ENCODE measurements around the gene GZMH.
"Not testable (repeated sequence)": the region's sequence is repeated elsewhere in the genome, so short reads cannot be mapped to it uniquely, and the experiment has no call there.

GZMH gene, protein sequence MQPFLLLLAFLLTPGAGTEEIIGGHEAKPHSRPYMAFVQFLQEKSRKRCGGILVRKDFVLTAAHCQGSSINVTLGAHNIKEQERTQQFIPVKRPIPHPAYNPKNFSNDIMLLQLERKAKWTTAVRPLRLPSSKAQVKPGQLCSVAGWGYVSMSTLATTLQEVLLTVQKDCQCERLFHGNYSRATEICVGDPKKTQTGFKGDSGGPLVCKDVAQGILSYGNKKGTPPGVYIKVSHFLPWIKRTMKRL

DNA sequence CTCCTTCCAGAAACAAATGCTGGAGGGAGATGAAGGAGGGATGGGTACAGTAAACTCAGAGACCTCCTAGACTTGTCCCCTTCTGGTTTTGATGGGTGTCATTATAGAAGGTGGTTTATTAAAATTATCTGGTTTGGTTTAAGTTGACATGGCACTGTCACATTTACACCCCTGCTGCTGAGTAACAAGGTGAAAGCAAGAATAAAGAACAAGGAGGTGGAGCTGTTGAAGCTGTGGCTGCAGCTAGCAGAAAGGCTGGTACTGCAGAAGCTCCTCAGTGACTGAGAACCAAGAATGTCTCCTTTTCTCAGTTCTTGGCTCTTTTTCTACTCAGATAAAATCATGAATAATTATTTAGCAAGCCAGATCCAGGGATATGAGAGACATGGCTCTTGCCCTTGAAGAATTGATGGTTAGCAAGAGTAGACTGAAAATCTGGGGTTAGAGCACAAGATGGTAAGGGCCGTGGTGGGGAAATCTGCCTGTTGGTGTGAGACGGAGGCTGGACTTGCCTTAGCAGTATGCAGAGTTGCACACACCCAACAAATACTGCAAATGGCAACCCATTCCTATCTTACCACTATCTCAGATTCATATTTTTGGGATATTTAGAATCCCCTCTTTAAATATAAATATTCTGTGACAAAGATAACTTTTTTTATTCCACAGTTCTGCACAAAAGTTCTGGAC is at the start of gene GZMH:
Gene GZMH, minus strand, starts transcription at position 31 of the 690 bp plus-strand sequence. CDS start 72 bp downstream, outside the sequence.
- peak; percentile 56 for DNase-seq (ENCODE audit: low spot score)

DNA sequence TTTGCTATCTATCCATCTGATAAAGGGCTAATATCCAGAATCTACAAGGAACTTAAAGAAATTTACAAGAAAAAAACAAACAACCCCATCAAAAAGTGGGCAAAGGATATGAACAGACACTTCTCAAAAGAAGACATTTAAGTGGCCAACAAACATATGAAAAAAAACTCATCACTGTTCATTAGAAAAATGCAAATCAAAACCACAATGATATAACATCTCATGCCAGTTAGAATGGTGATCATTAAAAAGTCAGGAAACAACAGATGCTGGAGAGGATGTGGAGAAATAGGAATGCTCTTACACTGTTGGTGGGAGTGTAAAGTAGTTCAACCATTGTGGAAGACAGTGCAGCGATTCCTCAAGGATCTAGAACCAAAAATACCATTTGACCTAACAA is 38.9 kb upstream of the GZMH start:
- not testable (repeated sequence) for DNase-seq (ENCODE audit: low spot score)

DNA sequence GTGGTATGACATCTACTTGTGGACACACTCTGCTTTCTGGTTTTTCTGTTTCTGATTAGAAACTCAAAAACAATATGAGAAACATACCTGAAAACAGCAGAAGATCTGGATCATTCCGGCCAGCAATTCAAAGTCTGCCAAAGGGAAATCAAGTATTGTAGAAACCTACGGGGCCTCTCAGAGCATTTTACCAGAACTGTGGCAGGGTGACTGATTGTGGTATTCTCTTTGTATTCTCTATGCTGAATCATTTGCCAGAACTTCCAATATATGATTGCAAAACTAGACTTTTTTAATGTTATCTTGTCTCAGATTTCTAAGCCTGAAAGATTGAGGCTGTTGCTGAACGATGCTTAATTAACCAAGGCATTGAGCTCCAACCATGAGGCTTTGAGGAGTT is 30.4 kb upstream of the GZMH start:
- no peak for DNase-seq (ENCODE audit: low spot score)

DNA sequence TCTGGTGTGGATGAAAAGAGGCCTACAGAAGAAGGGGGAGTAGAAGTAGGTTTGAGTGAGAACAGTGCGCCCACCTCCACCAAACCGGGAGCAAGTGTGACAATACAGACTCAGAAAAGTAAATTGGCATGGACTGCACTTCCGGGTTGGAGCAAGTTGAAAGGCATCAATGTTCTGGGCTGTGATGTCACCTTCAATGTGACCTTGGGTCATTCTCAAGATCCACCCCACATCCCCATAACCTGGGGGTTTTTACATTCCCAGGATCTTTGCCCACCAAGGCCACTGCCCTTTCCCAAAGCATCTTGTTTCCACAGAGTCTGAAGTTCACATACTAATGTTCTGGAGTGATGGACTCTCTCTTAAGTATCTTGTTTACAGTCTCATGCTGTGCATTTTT is 29.8 kb upstream of the GZMH start:
- DNase-seq (ENCODE audit: low spot score) = no peak

DNA sequence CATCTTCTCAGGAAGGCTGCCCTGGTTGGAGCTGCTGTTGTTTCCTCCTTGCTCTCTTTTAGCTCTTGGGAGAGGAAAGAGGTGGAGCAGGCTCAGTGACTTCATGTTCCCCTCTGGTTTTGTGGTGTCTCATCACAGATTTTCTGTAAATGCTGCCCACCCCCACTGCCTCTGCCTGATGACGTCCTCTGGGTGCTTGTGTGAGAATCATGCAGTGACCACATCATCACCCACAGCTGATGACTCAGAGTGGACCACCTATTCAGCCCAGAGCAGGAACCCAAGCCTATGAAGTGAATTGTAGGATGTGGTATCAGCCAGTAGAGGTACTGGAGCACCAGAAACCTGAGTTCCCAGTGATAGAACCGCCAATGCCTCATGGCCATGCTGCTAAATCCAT is 24.7 kb upstream of the GZMH start, which contains the start of gene GZMB:
Gene GZMB, minus strand, starts transcription at position 33 of the 400 bp plus-strand sequence. Its CDS starts 30 bp downstream, at position 3.
- peak; percentile 76 for DNase-seq (ENCODE audit: low spot score)

DNA sequence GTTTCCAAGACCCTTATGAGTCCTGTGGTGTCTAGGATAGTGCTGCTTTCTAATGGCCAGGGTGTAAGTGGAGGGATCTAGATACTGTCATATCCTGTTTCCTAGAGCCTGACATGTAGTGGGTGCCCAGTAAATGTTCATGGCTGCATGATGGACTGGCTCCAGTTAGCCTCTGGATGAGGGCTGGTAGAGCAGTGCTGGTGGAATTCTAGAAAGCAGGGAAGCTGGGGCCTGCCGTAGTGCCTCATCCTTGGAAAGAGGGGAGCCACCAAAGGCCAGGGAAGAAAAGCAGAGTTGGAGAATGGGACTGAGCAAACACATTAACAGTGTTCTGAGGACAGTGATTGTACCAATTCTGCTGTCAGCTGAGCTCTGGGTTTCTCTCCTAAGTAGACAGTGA is 23.9 kb upstream of the GZMH start:
- DNase-seq (ENCODE audit: low spot score) = no peak

DNA sequence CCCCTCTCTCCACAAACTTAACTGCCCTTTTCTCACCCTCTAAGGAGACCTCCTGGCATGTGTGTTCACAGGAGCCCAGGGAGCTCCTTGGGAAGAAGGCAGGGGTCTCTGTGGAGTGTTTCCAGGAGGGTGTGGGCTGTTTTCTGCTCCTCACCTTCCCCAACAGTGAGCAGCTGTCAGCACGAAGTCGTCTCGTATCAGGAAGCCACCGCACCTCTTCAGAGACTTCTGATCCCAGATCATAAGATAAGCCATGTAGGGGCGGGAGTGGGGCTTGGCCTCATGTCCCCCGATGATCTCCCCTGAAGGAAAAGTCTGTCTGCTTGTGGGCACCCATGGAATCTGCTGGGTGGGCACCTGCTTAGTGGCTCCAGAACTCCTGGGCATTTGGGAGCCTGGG is 23.3 kb upstream of the GZMH start:
- no peak for DNase-seq (ENCODE audit: low spot score)

DNA sequence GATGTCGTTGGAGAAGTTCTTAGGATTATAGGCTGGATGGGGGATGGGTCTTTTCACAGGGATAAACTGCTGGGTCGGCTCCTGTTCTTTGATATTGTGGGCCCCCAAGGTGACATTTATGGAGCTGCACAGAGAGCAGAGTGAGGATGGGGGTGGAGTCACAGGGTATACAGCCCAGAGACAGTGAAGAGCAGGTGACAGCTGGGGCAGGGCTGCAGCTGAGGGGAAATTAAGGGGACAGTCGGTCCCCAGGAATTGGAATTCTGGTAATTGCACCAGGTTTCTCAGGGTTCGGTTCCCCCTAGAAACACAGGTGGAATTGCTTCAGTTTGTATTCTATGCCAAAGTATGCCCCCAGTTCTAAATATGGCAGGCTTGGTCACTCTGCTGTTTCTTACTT is 22.9 kb upstream of the GZMH start:
- no peak for DNase-seq (ENCODE audit: low spot score)

DNA sequence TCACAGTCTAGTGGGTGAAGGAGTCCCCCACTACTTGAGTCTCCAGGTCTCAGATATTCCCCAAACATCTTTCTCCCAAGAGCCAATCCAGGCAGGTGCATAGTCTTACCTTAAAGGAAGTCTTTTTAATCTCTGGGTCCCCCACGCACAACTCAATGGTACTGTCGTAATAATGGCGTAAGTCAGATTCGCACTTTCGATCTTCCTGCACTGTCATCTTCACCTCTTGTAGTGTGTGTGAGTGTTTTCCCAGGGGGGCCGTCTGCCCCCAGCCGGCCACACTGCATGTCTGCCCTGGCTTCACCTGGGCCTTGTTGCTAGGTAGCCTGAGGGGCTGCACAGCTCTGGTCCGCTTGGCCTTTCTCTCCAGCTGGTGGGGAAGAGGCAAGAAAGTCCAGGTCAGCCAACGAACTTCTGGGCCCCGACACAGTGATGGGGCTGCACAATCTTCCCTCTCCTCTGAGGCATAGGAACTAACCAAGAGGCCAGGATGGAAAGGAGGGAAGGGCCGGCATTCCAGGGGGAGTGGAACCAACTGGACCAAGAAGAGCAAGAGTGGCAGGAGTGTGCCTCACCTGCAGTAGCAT is 22.4 kb upstream of the GZMH start:
- DNase-seq (ENCODE audit: low spot score) = no peak

DNA sequence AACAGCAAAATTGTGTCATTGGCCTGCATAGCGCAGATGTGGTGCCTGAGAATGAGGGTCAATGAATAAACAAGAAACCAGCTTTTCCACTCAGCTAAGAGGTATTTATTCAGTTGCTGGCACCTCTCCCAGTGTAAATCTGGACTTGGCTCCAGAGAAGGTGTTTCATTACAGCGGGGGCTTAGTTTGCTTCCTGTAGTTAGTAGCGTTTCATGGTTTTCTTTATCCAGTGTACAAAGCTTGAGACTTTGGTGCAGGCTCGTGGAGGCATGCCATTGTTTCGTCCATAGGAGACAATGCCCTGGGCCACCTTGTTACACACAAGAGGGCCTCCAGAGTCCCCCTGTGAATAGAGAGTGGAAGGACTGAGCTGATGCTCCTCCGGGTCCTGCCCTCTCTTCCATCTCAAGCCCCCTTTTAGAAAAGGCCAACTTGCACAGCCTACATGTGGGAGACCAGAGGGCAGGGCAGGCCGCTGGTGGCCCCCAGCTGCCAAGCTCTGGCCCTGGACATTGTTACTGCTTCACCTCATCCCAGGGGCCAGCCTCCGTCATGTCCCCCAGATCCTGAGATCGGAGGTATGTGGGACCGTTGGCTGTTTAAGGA is 21.5 kb upstream of the GZMH start:
- no peak for DNase-seq (ENCODE audit: low spot score)

DNA sequence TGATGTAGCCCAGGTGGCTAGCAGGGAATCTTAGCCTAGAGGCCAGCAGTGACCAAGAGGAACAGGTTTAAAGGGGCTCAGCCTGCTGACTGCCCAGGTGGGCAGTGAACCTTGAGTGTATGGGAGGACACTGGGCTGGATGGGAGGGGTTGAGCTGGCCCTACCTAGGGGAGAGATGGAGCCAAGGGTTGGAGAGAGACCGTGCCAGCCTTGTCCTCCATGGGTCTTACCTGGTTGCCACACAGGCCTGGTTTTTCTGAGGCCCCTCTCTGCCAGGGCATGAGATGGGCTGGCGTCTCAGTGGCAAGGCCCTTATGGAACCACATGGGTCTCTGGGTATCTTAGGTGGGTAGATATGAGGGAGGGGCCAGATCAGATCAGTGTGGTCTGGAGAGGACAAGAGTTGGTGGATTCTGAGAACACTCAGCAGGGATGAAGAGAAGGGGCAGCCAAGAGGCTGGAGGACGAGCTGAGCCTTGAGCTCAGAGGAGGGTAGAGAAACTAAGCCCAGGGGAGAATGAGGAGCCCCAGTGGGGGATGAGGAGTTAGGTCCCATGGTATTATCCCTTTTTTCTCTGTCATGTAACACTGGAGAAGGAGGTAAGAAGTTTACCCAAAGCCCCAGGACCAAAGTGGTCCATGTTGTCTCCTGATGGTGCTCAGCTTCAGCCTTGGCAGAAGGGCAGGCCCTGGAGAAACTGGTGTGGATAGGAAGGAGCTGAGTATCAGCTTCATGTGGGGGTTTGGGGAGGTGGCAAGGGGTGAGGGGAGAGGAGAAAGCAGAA is 20.8 kb upstream of the GZMH start:
- no peak for DNase-seq (ENCODE audit: low spot score)

DNA sequence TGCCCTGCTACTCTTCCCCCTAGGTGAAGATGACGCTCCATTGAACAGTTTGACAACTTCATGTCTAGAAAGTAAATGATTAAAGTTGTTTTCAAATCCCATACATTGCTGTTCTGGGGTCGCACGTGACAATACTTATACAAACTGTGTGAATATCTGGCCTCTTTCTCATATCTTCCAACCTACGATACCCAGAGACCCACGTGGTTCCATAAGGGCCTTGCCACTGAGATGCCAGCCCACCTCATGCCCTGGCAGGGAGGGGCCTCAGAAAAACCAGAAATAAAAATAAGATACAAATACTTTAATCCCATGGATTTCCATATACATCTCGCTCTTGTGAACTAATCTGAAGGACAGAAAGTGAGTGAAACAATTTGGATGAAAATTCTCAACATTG is 20.0 kb upstream of the GZMH start:
- no peak for DNase-seq (ENCODE audit: low spot score)

DNA sequence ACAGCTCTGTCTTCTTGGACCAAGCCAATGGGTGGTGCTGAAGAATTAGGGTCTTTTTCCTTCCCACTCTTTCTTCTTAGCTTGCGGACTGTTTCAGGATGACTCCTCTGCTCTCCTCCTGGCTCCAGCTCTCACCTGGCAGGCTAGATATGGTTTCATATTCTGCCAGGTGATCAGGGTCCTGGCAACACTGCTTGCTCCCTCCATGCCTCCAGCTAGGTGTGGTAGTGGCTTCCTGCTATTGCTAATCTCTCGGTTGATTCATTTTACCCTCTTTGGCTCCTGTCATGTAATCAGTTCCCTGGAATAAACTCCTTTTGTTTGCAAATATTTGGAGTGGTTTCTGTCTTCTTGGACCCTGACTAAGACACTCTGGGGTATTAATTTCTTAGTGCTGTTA is 4.3 kb upstream of the GZMH start:
- DNase-seq (ENCODE audit: low spot score) = no peak

DNA sequence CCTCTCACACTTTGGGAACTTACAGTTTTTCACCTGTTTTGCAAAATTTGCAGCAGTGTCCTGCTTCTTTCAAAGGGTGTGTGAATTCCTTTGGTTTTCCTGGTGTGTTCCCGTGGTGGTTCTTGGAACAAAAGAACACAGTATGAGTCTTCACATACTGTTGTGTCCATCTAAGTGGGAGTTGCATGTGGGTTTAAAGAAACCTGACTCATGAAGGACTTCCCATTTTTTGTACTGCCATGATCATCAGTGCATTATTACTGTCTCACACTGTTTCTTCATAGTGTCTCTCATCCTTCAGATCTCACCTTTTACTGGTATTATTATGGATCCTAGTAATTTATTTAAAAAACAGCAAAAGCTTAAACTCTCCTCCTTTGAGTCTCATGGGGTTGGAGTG is 3.8 kb upstream of the GZMH start:
- no peak for DNase-seq (ENCODE audit: low spot score)

DNA sequence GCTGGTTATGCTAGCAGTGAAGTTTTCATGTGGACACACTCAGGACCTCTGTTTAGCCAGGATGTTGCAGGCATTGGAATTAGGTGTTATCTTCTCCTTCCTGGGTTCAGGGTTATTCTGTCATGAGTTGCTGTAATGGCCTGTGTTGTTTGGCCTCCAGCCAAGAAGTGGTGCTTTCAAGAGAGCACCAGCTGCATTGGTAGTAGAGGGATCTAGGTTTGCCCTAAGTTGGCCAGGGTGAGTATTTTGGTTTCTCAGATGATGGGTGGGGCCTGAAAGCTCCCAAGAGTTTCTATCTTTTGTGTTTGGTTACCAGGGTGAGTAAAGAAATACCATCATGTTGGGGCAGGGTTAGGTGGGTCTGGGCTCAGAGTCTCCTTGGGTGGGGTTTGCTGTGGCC is 2.7 kb upstream of the GZMH start:
- no peak for DNase-seq (ENCODE audit: low spot score)

DNA sequence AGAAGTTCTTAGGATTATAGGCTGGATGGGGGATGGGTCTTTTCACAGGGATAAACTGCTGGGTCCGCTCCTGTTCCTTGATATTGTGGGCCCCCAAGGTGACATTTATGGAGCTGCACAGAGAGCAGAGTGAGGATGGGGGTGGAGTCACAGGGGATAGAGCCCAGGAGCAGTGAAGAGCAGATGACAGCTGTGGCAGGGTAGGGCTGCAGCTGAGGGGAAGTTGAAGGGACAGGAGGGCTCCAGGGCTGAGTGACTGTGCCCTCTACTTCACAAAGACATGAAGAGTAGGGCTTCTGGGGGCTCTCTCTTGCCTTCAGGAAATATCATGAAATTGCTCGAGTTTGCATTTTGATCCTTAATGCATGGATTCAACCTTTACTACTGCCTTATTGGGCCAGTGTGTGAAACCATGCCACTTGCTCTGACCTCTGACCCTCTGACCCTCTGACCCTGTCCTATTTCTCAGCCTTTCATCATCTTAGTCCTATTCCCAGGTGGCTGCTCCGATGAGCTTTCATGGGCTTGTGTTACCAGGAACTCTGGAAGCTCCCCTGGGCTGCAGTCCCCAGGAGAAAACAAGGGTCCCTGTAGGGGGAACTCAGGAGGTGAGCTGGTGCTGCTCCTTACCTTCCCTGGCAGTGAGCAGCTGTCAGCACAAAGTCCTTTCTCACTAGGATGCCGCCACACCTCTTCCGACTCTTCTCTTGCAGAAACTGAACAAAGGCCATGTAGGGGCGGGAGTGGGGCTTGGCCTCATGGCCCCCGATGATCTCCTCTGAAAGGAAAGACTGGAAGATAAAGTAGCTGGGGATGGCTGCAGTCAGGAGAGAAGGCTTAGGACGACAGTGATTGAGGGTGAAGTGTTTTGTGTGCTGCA is 1.6 kb downstream of the GZMH start:
- no peak for DNase-seq (ENCODE audit: low spot score)

DNA sequence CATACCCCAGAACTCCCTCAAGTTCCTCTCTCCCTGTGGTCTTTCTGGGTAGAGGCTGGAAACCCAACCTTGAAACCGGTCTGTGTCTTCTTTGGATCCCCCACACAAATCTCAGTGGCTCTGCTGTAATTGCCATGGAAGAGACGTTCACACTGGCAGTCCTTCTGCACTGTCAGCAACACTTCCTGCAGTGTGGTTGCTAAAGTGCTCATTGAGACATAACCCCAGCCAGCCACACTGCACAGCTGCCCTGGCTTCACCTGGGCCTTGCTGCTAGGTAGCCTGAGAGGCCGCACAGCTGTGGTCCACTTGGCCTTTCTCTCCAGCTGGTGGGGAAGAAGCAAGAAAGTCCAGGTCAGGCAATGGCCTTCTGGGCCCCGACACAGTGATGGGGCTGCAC is 2.4 kb downstream of the GZMH start:
- peak; percentile 33 for DNase-seq (ENCODE audit: low spot score)

DNA sequence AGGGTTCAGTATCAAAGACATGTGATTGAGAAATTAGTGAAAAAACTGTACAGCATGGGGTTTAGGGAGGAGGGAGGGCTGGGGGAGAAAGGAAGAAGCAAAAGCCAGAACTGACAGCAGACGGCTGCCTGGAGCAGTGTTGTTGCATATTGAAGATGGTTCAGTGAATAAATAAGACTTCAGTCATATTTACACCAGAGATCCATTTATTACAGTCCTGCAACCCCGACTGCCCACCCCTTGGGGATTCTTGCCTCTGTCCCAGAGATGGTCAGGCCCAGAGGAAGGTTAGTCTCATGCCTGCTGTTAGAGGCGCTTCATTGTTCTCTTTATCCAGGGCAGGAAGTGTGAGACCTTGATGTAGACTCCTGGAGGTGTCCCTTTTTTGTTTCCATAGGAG is 3.2 kb downstream of the GZMH start:
- no peak for DNase-seq (ENCODE audit: low spot score)

DNA sequence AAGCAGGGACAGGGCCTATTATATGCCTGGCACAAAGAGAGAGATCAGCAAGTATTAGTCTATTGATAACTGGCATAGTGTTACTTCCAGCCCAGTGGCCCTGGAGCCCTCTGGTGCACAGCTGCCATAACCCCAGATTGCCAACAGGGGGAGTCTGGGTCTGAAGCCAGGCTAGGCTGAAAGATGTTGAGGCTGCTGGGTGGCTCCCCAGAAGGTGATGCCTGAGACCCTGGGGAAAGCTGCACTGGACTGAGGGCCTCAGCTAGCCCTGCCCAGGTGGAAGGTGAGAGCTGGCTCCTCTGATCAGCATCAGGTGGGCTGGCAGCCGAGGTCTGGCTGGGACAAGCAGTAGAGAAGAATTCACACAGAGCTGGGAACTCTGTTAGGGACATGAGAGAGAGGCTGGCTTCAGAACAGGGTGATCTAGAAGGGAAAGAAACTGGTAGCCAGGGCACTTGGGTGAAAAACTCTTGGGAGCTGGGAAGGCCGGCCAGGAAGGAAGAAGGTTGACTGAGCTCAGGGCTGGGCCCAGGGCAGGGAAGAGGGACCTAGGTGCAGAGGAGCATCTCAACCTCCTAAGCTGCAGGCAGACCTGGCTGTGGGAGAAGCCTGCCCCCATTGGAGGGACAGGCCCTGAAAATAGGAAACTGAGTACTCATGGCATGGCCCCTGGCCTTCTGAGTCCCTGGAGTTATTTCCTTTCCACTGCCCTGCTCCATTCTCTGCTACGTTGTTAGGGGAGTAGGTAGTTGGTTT is 3.9 kb downstream of the GZMH start:
- peak; percentile 83 for DNase-seq (ENCODE audit: low spot score)

DNA sequence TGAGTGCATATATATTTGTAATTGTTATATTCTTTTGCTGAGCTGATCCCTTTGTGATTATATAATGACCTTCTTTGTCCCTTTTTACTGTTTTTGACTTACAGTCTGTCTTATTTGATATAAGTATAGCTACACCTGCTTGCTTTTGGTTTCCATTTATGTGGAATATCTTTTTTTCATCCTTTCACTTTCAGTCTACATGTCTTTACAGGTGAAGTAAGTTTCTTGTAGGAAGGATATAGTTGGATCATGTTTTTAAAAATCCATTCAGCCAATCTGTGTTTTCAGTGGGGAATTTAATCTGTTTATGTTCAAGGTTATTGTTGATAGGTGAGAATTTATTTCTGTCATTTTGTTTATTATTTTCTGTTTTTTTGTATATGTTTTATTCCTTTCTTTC is 12.1 kb downstream of the GZMH start:
- DNase-seq (ENCODE audit: low spot score) = no peak

All from activated CD4-positive, alpha-beta T cell treated with anti-CD3 and anti-CD28 coated beads, Interleukin-2, Interleukin-4, amounts not matched to agents 100 ng/mL and 50 ng/mL, durations not matched to agents 16 hours and 8 hours (primary cell).